K562 (cell line): ENCODE data around the gene AARS1. TPM values are rescaled to one million over a fixed set of nuclear protein-coding genes. Genes with fewer than 3 reads are reported as not detected.

Source experiments
- ARID2 ChIP-seq: fragments of 450-650 bp; IDR thresholded peaks from 2 replicates; pipeline ENCODE4 v1.6.1; 2017; ENCODE audit warnings: antibody characterized with exemption, mild to moderate bottlenecking
- ARID4B ChIP-seq: sonication (generic); formaldehyde crosslinking; IDR thresholded peaks from 2 replicates; pipeline ENCODE4 v1.8.0; 2022; ENCODE audit warnings: mild to moderate bottlenecking, missing genetic modification reagents
- CBX1 ChIP-seq: sonication (generic); IDR thresholded peaks from 2 replicates; pipeline ENCODE4 v1.6.1; 2016; ENCODE audit warnings: antibody characterized with exemption, low read depth, mild to moderate bottlenecking
- HDAC8 ChIP-seq: fragments of 450-650 bp; IDR thresholded peaks from 2 replicates; pipeline ENCODE4 v1.6.1; 2016; ENCODE audit warnings: mild to moderate bottlenecking, missing genetic modification characterization, moderate library complexity, missing compliant biosample characterization
- HMG20A ChIP-seq: fragments of 450-650 bp; formaldehyde crosslinking; conservative IDR thresholded peaks from 2 replicates; pipeline ENCODE4 v1.4.0; 2020; ENCODE audit warnings: mild to moderate bottlenecking, mixed read lengths
- NKRF ChIP-seq: fragments of 450-650 bp; IDR thresholded peaks from 2 replicates; pipeline ENCODE4 v1.6.1; 2016; ENCODE audit warnings: borderline replicate concordance
- PHB2 ChIP-seq: fragments of 450-650 bp; IDR thresholded peaks from 2 replicates; pipeline ENCODE4 v1.6.1; 2017; ENCODE audit warnings: low read depth
- POLR2AphosphoS5 ChIP-seq: IDR thresholded peaks from 2 replicates; pipeline ENCODE4 v1.6.1; 2011; ENCODE audit warnings: mild to moderate bottlenecking, low read depth, low read length, moderate library complexity; ENCODE audit not compliant: control insufficient read depth, insufficient read depth
- PPARD ChIP-seq: fragments of 250-450 bp; sonication (Bioruptor Pico); IDR thresholded peaks from 2 replicates; pipeline ENCODE4 v1.8.0; 2022; ENCODE audit warnings: inconsistent platforms, mild to moderate bottlenecking, moderate library complexity
- RBM25 ChIP-seq: fragments of 200-400 bp; formaldehyde crosslinking; IDR thresholded peaks from 2 replicates; pipeline ENCODE4 v1.6.1; 2018; ENCODE audit warnings: low read length, low read depth, moderate library complexity; ENCODE audit not compliant: severe bottlenecking
- RFX1 ChIP-seq: fragments of 450-650 bp; IDR thresholded peaks from 2 replicates; pipeline ENCODE4 v1.6.1; 2016; ENCODE audit warnings: mild to moderate bottlenecking, moderate library complexity
- SMARCA5 ChIP-seq: fragments of 450-650 bp; IDR thresholded peaks from 2 replicates; pipeline ENCODE4 v1.6.1; 2016
- SP1 ChIP-seq: sonication (generic); formaldehyde crosslinking; IDR thresholded peaks from 2 replicates; pipeline ENCODE4 v1.8.1; 2022; ENCODE audit warnings: mild to moderate bottlenecking, missing genetic modification reagents
- SRF ChIP-seq, 2 experiments: fragments of 250-450, 450-650 bp in 1 of 2; sonication (Bioruptor Pico) in 1 of 2; sonication (generic) in 1 of 2; formaldehyde crosslinking; IDR thresholded peaks; 2 replicates each; pipeline versions ENCODE4 v1.5.0 to v1.5.1; 2020 to 2022; ENCODE audit warnings: mild to moderate bottlenecking in 1 of 2, missing genetic modification reagents in 1 of 2
- TARDBP ChIP-seq: fragments of 450-650 bp; IDR thresholded peaks from 2 replicates; pipeline ENCODE4 v1.6.1; 2016
- THRAP3 ChIP-seq: fragments of 450-650 bp; IDR thresholded peaks from 2 replicates; pipeline ENCODE4 v1.6.1; 2016; ENCODE audit warnings: mild to moderate bottlenecking, inconsistent platforms, borderline replicate concordance
- TRIM24 ChIP-seq, 2 experiments: fragments of 450-650 bp; IDR thresholded peaks; 2 replicates each; pipeline ENCODE4 v1.6.1; 2016
- ZFP1 ChIP-seq: fragments of 450-650 bp; formaldehyde crosslinking; IDR thresholded peaks from 2 replicates; pipeline ENCODE4 v1.4.0; 2020; ENCODE audit warnings: mild to moderate bottlenecking, mixed read lengths
- ZKSCAN8 ChIP-seq: fragments of 200-800 bp; sonication (Bioruptor generic); IDR thresholded peaks from 2 replicates; pipeline ENCODE4 v1.6.1; 2016; ENCODE audit warnings: missing genetic modification characterization, missing compliant biosample characterization
- ZNF140 ChIP-seq: fragments of 250-450 bp; sonication (Bioruptor Pico); IDR thresholded peaks from 2 replicates; pipeline ENCODE4 v1.8.0; 2021; ENCODE audit warnings: moderate library complexity, mild to moderate bottlenecking, inconsistent platforms
- ZNF3 ChIP-seq: fragments of 250-450 bp; sonication (Bioruptor Pico); IDR thresholded peaks from 2 replicates; pipeline ENCODE4 v1.5.0; 2021; ENCODE audit warnings: mild to moderate bottlenecking, moderate library complexity
- polyA plus RNA-seq, 8 experiments: library from polyadenylated mRNA; depleted of rRNA in 4 of 8; stranded (reverse) in 5 of 8; unstranded in 3 of 8; fragments of >200 nt; fragmentation: Nextera tagmentation in 2 of 8; fragmentation: Illumina TruSeq in 1 of 8; extraction: Ambion mirVana in 2 of 8; extraction: Trizol in 1 of 8; gene quantifications; 2 replicates each; pipeline versions ENCODE4 v1.2.1 to v1.2.3, GENCODE V29; 2011 to 2014; ENCODE audit warnings: inconsistent platforms in 1 of 8, missing spikeins in 1 of 8
- total RNA-seq, 7 experiments: library from RNA; depleted of rRNA in 6 of 7; stranded (reverse); fragments of >200 nt in 6 of 7; fragmentation: Illumina TruSeq in 2 of 7; extraction: Trizol in 2 of 7; gene quantifications; 2 replicates each; pipeline versions ENCODE4 v1.2.1 to v1.2.3, GENCODE V29; 2011 to 2021; ENCODE audit warnings: low replicate concordance in 1 of 7
- TF ChIP-seq, protein P1 (sequence below): fragments of 450-650 bp; formaldehyde crosslinking; IDR thresholded peaks from 2 replicates; pipeline ENCODE4 v1.4.0; 2020; ENCODE audit warnings: mild to moderate bottlenecking

AARS1 gene
- total and polyA plus RNA-seq, 9 of the 15 experiments (the other 6 are each of a cell fraction or from before 2014, with no cell fraction given) = 50.1 to 235 (median 174) TPM

GRCh38 chr16:70290949-70291519 lies 1.7 kb upstream of the AARS1 start (continued):
- TF ChIP-seq NKRF (no peak), SMARCA5 (peak; percentile 44; the same call in 1 of the 2 replicates), THRAP3 (no peak), ZNF140 (CRISPR knock-in tag) (no peak), ARID2 (no peak), POLR2AphosphoS5 (no peak), ZKSCAN8 (peak; percentile 98), CBX1 (no peak), SRF (CRISPR knock-in tag; IDR thresholded peaks at IDR 0.05) (no peak), PPARD (CRISPR knock-in tag) (no peak), ARID4B (CRISPR knock-in tag) (no peak), RFX1 (no peak), PHB2 (no peak), TRIM24 (IDR thresholded peaks at IDR 0.05) (no peak), RBM25 (peak; percentile 42), ZFP1 (CRISPR knock-in tag) (no peak), ZNF3 (CRISPR knock-in tag) (peak; percentile 98), TARDBP (no peak), SP1 (CRISPR knock-in tag) (no peak), HMG20A (no peak), HDAC8 (tag) (no peak)
- TF ChIP-seq, protein P1, sequence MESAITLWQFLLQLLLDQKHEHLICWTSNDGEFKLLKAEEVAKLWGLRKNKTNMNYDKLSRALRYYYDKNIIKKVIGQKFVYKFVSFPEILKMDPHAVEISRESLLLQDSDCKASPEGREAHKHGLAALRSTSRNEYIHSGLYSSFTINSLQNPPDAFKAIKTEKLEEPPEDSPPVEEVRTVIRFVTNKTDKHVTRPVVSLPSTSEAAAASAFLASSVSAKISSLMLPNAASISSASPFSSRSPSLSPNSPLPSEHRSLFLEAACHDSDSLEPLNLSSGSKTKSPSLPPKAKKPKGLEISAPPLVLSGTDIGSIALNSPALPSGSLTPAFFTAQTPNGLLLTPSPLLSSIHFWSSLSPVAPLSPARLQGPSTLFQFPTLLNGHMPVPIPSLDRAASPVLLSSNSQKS (CRISPR knock-in tag) = no peak
